NCI-H2081 (cell line): ENCODE data around the gene PLCL2.

Source experiments
- DNase-seq, 2 experiments: peaks; one replicate each; lab custom pipeline; 2025; lab: John Stamatoyannopoulos, UW

The PLCL2 gene

DNA sequence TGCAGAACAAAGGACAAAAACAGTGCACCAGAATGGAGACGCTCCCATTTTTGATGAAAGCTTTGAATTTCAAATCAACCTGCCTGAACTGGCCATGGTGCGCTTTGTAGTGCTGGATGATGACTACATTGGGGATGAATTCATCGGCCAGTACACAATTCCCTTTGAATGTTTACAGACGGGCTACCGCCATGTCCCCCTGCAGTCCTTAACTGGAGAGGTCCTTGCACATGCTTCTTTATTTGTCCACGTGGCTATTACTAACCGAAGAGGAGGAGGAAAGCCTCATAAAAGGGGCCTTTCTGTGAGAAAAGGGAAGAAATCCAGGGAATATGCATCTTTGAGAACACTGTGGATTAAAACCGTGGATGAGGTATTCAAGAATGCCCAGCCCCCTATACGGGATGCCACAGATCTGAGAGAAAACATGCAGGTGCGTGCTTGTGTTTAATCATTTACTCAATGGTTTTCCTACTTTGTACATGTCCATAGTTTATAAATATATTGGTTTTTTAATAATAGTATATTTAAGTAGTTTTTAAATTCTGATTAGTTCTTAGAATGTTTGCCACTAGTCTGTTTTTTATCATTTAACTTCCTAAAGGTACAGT lies 127.1 kb downstream of the PLCL2 start:
- DNase-seq = no peak

DNA sequence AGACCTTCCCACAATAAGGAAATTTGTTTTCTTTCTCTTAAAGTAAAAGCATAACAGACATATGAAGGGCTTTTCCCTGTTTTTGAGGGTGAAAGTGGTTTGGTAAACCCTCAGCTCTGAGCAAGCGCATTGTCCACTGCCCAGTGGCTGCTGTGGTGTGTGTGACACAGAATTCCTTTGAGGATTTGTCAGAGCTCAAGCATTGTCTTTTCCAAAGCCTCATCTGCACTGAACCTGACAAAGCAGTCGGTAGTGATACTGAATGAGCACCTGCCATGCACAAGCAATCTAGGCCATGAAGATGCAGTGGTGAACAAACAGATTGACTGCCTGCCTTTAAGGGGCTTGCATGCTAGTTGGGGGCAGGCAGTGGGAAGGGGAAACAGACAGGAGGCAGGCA lies 128.3 kb downstream of the PLCL2 start:
- DNase-seq = no peak

DNA sequence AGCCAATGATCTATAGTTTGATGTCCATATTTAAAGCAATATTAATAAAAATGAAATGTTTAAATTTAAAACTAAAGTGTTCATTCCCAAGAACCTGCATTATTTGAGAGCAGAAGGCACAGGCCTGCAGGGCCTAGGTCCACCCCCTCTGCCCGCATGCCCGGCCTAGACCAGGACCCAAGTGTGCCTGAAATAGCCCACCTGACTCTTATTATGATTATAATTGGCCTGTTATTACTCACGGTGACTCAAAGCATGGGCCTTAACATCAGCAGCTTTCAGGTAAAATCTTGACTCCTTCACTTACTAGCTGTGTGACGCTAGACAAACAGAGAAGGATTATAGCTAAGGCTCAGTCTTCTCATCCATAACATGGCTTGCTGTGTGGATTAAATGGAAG lies 128.8 kb downstream of the PLCL2 start:
- DNase-seq = no peak

DNA sequence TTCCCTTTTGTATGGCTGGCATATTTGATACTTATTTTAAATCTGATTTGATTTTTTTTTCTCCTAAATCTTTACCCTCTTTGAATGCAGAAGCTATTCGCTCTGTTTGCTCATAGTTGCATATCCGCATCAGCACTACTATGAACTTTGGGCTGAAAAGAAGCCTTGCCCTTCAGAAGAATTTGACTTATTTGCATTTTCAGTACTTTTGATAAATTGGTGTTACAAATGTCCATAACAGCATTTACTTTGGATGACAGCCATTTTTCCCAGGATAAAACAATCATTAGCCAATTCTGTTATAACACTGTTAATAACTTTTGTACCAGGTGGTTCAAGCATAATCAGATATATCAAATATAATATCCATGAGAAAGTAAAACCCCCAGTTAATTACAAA lies 129.5 kb downstream of the PLCL2 start:
- DNase-seq = no peak

DNA sequence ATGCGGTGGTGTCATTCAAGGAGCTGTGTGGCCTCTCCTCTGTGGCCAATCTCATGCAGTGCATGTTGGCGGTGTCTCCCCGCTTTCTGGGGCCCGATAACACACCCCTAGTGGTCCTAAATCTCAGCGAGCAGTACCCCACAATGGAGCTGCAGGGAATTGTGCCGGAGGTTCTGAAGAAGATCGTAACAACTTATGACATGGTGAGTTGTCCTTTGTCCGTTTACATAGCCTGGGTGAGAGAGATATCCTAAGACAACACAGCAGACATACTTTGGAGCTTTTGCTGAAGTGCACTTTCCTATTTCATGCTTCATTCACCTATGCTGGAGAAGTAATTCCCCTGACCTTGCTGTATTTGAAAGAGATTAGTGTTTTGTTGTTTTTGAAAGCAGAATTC lies 130.0 kb downstream of the PLCL2 start:
- no peak for DNase-seq

DNA sequence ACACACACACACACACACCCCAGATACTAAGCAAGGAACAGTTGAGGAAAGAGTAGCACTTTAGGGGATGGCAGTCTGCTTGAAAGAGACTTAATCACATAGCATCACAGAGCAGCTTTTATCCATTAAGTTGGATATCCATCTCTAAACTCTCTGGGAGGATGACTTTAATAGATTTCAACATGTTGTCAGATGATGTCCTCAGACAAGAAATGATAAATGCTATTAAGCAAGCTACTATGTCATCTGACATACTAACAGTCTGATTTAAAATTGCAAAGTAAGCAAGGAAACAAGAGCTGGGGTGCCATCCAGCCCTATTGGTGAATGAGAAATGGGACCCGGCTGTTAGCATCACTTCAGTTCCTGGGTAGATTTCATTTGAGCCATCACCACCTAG lies 136.9 kb downstream of the PLCL2 start:
- no peak for DNase-seq

DNA sequence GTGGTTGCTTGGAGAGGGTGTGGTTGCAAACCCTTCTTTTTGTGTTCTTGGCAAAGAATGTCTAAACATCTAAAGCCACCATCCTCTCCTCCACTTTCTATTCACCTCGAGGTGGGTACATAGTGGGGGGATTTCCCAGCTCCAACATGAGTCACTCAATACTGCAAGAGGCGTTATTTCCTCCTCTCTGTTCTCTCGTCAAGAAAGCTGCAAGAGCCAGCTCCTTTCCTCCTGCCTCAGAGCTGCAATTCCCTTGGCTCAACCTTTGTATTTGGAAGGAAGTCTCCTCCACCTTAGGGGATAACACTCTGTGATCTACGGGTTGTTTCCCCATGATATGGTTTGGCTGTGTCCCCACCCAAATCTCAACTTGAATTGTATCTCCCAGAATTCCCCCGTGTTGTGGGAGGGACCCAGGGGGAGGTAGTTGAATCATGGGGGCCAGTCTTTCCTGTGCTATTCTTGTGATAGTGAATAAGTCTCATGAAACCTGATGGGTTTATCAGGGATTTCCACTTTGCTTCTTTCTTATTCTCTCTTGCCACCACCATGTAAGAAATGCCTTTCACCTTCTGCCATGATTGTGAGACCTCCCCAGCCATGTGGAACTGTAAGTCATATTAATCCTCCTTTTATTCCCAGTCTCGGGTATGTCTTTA lies 138.4 kb downstream of the PLCL2 start:
- DNase-seq = no peak

DNA sequence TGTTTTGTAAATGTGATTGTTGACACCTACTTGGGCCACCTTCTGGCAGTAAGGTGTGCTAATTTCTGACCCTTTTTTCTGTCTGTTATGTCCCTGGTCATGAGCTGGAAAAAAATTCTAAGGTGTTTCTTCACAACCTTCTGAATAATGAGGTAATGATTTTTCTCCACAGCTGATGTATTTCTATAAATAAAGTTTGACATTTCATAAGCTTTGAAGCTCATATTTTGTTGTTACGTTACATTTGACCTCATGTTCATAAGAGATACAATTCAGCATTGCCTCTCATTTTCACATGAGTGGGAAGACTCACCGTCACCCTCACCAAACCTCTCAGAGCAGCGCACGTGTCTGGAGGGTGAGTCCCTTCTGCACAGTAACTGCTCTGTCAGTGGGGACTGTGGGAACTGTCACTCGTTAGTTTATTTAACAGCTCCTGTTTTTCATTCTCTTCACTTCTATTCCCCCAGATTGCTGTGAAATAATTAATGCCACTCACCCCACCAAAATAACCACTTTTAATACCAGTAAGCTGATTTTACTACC lies 140.9 kb downstream of the PLCL2 start:
- no peak for DNase-seq

DNA sequence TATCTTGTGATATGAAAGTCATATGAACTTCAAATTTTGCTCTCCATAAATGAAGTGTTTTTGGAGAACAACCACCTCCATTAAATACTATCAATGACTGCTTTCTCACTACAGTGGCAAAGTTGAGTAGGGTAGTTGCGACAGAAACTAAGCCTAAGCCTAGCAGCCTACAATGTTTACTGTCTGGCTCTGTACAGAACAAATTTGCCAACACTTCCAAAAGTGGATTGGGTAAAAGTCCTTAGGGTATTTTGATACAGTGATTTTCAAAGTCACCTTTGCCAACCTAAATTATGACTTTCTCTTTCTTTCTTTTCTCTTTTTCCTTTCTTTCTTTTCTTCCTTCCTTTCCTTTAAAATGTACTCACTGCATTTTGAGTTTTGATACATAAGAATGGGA lies 142.6 kb downstream of the PLCL2 start:
- DNase-seq = no peak

DNA sequence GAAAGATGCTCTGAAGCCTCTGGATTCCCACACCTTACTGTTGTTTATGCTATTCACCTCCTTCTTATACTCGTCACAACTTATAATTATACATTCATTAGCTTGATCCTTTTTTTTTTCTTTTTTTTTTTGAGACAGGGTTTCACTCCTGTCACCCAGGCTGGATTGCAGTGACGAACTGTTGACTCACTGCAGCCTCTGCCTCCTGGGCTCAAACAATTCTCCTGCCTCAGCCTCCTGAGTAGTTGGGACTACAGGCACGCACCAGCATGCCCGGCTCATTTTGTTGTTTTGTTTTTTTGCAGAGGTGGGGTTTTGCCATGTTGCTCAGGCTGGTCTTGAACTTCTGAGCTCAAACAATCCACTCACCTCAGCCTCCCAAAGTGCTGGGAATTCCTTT lies 143.6 kb downstream of the PLCL2 start:
- no peak for DNase-seq

DNA sequence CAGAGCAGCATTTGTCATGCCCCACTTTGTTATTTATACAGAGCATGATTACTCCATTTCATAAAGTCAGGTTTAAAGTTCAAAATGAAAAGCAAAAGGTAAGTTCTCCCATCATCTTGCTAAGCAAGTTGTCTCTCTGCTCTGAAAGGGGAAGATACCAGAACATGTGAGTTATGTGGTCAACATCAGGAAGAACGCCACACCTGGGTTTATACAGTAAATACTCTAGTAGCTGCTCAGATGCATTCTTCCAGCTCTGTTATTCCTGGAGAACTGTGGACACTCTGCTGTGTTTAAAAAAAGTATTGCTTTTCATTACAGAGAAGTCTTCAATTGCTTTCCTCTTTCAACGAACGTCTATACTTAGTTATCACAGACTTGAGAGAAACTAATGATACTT lies 145.7 kb downstream of the PLCL2 start:
- DNase-seq = no peak

DNA sequence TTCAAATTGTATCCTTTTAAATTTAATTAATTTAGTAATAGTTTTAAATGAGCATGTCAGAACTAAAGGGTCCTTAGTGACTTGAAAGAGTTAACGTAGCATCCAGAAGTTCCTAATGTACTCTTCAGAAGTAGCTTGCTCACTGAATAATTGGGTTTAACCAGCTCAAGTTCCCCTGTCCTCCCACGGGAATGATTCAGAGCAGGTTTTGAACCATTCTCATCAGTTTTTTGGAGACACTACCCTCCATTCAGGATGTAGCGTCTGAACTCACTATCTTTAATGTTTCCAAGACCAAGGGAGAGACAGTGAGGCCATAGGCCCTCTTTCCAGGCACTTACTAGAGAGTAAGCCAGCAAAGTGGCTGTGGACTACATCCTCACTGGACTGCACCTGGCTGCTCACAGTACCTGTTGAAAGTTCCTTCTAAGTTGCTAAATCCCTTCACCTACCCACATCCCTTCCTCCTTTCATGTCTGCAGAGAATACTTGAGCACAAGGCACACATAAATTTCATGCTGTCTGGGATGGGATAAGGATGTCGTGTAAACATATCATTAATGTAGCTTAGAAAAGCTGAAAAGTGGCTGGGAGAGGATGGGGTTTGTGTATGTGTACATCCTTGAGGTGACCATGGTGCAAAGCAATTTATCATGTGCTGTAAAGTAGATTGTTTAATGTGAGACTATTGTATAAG lies 146.3 kb downstream of the PLCL2 start:
- no peak for DNase-seq

DNA sequence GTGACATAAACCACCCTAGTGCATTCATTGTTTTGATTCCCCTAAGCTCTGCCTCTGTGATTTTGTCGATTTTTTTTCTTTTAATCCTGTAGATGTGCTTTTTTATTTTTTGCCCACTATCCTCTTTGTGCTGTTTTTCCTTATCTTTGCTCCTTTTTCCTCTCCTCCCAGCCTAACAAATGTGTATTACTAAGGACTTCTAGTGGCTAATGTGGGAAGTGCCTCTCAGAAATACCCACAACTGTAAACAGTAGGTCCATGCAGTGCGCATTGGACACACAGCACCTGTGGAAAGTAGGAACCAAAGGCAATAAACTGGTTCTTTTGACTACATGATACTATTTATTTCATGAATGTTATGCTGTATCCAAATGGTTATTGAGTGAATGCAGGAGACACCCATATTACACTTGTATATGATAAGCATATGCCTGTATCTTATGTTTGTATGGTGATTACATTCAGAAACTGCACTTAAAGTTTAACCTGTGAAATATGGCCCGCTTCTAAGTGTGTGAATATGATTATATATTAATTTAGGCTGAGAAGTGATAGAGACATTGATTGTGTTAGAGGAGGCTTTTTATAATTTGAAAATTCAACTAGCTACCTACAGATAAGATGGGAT lies 147.8 kb downstream of the PLCL2 start:
- peak; percentile 10 to 52 for DNase-seq

DNA sequence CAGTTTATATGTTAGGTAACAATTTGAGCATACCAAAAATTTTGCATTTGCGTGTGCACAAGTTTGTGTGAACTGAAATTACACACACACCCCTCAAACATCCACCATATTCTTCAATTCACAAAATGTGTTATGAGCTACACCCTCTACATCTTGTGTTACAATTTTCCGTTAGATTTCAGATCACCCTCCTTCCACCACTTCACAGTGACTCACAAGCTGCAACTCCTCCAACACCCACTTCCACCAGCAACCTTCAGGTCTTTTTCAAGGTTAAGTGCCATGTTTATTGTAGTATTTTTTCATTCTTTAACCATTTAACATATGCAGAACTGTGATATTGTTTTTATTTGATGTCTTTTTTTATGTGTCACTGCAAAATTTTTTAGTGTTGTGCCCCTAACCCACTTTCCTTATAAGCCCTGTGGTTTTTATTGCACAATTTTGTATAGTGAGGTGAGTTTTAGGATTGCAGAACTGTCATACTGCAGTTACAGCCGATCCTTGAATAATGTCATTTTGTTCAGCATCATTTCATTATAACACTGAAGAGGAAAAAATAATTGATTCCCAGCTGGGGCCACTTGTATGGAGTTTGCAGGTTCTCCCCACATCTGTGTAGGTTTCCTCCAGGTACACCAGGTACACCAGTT lies 148.9 kb downstream of the PLCL2 start:
- DNase-seq = no peak

DNA sequence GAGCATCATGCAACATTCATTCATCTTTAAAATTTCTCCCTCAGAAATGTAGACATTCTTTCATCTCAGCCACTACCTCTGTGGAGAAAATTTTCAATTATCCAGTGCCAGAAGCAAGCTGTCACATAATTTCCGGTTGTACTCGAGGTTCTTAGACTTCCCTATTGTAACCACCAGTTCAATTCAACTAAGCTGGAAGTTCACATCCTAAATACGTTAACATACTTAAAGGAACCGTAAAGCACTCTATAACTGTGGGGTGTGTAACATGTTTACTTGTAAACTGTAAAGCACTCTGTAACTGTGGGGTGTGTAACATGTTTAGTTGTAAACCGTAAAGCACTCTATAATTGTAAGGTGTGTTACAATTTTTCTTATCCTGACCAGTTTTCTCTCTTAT lies 150.3 kb downstream of the PLCL2 start:
- no peak for DNase-seq

DNA sequence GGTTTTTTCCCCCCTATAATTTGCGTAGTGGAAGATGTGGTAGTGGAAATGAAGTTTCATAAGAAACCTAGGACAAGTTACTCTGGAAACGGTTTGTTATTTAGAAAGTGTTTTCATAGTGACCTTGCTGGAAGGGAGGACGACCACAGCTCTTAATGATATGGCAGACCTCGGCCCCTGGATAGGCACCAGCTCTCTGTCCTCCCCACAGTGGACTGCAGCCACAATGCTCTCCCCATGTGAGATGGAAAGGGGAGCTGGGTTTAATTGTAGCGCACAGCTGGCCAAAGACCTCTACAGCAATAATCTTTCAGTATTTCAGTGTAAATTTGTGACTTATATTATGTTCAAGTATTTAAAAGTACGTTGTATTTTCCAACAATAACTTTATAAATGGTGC lies 151.2 kb downstream of the PLCL2 start:
- DNase-seq = no peak

DNA sequence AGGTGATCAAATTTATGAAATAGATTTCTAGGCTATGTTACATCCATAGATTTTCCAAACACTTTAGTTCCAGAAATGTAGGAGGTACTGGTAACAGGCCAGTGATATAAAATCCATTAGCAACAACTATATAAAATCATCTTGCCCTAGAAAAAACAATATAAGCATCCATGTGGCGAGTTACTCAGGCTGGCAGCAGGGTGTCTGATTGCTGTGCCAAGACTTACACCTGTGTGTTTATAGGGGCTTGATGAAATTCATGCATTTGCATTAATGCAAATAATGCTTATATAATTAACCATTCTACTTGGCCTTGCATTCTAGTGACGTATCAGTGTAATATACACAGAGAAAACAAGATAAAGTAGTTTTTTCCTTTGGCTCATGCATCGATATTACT lies 153.4 kb downstream of the PLCL2 start:
- DNase-seq = peak in 1 of 2 experiments; percentile 29

DNA sequence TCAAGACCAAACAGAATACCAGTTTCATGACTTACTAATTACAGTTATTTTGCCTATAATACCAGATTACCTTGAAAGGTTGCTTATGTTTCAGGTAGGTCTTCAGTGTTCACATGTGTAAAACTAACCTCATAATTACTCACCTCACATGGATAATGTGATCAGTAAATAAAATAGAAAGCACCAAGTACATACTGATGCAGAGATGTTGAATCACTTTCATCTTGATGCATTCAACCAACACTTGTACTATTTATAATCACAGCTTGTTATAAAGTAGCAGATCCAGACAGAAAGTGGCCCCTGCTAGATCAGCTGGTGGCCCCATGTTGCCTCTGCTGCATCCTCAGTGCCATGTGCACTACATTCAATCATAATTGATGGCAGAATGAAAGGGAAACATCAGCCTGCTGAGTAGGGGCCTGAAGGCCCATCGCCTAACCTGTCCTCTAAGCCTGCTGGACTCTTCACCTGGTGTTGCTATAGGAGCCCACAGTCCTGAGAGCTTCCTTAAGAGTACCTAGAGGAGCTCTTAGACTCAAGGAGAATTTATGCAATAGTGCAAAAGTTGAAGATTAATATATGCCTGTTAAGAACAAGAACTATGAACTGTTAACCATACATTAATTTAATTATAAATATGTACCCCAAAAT lies 154.3 kb downstream of the PLCL2 start:
- DNase-seq = peak in 1 of 2 experiments; percentile 31

DNA sequence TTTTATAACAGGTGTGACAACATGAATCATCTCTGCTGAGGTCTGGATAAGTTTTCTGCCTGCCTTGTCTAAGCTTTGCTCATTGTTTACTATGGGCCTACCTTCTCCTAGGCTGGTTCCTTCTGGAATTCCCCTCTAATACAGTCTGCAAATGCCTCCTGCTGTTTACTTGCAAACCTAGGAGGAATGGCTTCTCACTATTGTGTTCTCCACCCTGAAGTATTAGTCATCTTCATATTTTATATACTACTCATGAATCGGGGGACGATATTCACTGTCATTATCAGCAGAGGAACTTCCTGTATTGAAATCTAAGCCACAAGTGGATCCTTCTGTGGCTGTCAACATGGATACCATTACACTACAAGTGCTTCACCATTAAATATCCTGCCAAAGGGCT lies 154.8 kb downstream of the PLCL2 start:
- no peak for DNase-seq

DNA sequence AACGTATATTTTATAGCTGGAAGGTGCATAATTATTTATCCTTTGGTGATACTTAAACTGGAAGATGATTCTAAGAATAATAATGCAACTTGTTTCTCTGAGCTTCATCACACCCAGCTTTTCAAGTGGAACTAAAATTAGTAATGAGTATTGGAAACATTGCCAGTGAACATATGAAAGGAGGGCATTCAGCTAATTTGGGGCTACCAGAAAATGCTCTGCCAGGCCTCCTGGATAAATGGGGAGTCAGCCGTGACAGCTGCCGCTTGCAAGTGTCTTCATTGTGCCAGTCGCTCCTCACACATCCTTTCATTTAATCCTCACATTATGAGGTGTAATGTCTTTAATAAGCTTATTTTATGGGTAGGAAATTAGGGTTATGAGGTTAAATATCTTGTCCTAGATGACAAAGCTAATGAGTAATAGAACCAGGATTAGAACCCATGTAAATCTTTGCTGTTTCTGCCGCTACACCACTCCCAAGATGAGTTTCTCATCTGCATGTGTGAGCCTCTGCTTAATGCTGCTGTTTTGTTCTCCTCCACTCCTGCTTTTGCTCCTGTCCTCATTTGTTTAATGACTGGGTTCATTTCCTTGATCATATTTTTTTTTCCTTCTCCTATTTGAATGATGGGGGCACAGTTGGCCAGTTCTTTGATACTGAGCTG lies 155.7 kb downstream of the PLCL2 start:
- no peak for DNase-seq

DNA sequence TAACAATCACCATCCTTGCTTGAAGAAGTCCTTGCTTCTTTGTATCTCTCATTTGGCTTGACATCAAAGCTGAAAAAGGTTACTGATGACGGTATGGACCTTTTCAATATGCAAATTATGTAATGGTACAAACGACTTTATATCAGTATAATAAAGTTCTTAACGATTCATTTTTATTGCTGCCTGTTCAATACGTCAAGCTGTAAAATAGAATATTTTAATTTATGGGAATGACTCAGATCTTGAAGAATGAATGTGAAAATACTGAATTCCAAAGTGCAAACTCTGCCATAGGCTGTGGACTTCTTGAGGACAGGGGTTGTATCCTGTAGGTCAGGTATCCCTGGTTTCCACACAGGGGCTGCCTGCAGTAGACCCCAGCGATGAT lies 156.2 kb downstream of the PLCL2 start:
- no peak for DNase-seq
